GM19238 (cell line): ENCODE data around the gene SIK3.

ENCODE experiments used
- DNase-seq: peaks from one replicate; pipeline ENCODE4 v3.0.0; 2011; ENCODE audit warnings: low spot score; ENCODE audit not compliant: insufficient read length

Gene SIK3

DNA sequence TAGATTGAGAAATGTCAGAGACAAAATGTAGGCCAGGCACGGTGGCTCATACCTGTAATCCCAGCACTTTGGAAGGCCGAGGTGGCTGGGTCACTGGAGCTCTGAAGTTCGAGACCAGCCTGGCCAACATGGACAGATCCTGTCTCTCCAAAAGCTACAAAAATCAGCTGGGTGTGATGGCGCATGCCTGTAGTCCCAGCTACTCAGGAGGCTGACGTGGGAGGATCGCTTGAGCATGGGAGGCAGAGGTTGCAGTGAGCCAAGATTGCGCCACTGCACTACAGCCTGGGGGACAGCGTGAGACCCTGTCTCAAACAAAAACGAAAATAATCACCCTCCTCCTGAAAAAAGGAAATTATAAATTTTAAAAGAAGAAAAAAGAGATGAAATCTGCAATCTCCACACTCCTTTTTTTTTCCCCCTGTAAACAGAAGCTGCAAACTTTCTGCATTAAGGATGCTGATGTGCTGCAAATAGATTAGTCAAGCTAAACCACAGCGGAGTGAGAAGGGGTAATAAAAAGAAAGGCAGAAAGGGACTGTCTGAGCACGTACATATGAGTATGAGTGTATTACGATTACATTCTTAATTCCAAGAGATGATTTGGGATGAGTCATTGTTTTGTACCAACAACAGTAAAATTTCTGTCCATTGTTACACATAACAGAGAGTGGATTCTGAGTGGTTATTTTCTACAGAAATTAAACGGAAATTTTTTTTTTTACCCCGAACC, 87.3 kb downstream of the SIK3 start:
- DNase-seq, result no peak

DNA sequence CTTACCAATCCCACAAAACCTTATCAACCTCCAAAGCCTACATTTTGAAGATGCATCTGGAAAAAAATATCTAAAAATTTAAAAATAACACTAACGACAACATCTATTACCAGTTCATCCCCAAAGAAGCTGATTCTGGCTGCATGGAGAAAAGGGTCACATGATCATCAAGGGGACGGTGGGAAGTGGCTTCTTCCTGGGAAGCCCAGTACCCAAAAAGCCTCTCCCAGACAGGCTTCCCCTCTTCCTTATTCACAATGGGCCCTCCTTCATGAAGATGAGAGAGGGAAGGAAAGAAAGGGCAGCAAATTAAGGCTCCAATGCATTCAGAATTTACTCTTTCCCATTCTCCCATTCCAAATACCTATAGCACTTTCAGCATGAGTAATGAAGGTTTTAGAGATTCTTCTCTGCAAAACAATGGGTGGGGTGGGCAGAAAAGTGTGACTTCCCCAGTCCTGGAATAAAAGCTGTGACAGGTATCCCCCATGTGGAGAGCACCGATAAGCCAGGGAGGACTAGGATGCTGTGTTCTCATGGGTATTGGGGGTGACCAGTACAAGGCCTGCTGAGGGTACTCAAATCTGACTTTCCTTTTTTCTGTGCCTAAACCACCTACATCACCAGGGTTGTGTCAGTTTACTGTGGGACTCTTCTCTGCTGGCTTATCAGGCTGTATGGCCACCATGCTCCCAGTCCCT, 88.2 kb downstream of the SIK3 start:
- no peak for DNase-seq

DNA sequence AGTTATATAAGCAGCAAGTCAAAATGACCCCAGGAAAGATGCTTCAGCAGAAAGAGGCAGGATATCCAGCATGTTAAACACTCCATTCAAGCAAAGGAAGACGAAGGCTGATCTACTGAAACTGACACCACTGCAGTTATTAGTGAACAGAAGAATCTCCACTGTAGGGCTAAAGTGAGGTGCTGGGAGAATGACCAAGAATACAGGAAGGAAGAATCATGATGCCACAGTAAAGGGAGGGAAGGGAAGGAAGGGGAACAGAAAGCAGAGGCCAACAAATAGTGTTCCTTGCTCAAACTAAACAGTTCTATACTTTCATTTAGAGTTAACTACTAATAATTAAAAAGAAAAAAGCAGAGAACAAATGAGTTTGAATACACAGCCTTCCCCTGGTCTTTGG, 92.5 kb downstream of the SIK3 start:
- no peak for DNase-seq

DNA sequence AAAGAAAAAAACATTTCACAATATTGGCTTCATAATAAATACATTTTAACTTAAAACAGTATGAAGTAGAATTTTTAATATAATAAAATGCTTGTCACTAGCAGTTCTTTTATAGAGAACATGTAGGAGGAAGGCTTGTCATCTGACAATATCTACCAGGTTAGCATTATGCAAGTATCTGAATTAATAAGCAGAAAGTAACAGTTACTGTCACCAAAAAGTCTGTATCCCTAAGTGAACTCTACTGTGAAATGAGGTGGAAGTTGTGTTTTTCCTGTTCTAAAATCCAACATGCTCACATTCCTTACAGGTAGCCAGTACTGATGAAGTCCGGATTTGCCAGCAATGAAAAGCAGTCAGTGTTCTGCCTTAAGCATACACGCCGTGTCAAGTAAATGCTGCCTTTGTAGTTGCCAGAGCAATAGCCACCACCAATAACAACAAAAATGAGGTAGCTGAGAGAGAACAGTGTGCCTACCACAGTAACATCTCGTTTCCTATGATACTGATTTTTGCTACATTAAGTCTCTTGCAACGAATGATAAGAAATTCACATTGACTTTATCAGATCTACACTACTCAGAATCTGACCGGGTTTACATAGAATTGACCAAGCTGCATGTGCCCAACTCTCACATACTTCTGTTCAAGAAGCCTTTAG, 95.5 kb downstream of the SIK3 start:
- DNase-seq, result no peak

DNA sequence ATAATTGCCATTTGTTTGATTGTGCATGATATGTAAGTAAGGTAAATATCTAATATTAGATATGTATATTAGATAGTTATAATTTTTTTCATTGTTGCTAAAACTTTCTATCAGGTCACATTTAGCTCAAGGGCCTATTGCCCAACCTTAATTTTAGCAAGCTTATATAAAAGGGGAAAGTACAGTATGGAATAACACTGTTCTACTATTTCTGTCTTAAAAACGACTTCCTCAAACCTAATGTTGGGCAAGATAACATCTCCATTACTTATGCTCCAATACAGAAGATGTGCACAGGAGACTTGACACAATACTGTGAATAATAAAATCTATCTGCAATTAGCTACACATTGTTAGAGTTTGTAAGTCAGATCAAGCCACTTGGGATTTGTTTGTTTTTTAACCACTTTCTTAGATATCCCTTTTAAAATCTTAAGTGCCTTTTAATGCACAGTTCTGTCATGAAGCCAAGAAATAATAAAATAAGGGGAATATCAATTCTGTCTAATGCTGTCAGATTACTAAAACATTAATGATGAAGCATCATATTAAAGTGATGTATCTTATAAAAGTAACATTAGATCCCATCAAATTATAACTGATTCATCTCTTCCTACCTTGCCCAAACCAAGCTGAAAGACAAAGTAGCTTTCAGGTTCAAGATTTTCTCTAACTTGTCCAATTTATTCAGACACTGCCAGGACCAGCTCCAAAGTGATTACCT, 98.1 kb downstream of the SIK3 start:
- no peak for DNase-seq

DNA sequence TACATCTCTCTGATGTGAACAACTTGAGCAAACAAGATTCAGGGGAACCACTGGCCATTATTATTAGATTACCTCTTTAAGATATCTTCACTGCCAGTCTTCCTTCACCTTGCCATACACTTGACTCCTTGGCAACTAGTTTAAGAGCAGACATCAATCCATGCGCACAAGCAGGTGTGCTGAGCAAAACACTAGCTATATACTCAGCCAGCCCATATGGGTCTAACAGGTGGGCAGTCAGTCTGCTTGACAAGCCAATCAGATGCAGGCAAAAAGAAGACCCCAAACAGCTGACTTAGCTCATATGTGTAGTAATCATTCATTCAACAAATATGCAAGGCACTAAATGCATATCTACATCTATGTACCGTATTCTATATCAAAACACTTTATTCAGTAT, 101.2 kb downstream of the SIK3 start:
- no peak for DNase-seq

DNA sequence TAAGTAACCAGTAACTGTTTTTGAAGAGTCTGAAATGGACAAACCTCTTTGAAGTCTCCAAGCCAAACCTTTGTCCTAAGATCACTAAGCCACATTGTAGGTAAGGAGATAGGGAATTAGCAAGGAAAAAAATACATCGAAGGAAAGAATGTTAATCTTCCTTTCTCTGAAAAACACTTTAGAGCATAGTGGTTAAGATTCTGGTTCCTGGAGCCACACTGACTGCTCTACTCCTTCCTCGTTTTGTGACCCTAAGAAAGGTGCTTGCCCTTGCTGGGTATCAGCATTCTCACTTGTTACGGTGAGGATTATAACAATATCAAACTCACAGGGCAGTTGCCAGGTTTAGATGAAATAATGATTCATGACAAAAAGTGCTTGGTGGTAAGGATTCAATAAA, 104.0 kb downstream of the SIK3 start:
- DNase-seq, result no peak

DNA sequence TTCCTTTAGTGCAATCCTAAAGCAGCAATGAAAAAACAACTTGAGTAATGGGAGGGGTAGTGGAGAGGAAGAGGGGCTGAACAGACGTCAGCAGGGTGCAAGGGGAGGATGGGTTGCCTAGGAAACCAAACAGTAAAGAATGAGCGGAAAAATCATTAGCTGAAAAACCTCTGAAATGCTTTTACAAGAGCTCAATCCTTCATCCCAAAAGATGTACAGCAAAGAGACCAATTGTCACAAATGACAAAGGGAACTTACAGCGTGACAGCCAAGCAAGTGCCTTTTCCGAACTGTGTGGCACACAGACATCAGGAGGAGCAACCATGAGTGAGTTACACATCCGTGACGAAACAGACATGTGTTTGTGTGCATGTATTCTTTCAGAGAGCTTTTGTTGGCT, 104.6 kb downstream of the SIK3 start:
- no peak for DNase-seq

DNA sequence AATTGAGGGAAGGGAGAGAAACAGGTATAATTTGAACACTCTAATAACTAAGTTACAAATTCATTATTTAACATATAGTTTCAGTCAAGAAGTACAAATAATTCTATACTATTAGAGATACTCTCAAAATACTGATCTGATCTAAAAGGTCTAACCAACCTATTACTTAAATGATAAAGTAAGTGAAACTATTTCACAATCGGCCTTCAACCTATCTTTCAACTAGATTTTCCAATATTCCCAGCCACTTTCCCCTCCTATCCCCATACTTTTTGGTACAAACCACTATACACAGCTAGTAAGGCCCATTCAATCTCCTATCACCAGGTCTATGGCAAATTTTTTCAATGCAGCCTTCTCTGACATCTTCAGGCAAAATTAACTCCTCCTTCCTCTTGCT, 106.7 kb downstream of the SIK3 start:
- DNase-seq, result no peak

DNA sequence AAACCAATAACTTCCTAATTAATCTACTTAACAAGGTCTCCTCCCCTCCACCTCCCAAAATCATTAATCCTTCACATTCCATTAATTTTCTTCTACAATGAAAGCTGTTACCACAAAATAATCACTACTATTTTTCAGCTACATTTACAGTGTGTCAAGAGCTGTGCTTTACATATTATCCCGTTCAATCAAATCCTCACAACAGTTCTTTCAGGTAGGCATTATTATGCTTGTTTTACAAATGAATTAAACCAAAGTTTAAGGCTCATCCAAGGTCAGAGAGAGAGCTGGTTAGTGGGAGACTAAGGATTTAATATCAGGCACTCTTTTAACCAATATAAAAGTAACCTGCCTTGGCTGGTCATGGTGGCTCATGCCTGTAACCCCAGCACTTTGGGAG, 107.4 kb downstream of the SIK3 start:
- DNase-seq, result no peak

DNA sequence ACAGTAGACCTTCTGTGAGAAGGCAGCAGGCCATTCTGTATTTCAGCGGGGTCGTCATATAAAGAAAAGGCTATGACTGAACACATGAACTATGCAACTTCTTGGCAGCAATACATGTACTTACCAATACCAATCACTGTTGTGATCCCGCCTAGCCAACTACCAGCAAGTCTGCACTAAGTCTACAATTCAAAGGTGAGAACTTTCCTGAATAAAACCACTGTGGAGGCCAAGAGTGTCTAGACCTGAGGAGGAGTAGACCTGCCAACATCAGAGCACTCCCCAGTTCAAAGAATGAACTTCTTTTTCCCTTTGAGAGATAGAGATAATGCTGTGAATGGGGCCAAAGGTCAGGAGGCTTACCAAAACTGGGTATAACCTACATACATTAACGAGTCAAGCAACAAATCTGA, 108.2 kb downstream of the SIK3 start:
- no peak for DNase-seq

DNA sequence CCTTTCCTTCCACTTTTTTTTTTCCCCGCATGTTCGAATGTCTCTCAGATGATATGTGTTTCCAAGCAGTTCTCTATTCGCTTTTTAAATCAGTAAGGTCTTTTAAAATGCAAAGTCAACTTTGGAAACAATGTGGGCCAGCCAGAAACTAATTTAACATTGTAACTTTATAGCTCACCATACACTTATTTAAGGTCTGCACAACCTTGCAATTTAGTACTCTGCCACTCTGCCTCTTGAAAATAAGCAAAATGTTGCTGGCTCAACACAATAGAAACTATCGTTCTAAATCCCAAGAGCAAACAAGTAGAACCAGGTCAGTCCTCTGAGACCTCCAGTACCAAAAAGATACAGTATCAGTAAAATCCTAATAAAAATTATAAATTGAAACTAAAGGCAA, 109.0 kb downstream of the SIK3 start:
- DNase-seq, result no peak

DNA sequence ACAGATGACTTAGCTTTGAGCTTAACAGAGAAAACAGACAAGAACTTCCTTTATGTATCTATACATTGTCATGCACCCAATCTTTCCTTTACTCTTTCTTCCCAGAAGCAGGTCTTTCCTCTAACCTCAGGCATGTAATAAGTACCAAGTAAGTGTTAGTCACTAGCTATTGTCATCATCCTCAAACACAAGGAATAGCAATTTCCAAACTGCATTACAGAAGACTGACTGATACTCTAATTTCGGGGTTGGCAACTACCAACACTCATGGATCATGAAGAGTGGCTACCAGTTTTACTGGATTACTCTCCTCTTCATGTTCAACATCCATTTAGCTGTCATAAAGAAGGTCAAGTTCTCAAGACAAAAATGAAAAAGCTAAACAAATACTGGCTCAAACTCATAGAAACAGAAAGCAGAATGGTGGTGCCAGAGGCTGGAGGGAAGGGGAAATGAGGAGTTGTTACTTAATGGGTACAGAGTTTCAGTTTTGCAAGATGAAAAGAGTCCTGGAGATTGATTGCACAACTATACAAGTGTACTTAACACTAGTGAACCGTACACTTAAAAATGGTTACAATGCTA, 111.6 kb downstream of the SIK3 start:
- no peak for DNase-seq

DNA sequence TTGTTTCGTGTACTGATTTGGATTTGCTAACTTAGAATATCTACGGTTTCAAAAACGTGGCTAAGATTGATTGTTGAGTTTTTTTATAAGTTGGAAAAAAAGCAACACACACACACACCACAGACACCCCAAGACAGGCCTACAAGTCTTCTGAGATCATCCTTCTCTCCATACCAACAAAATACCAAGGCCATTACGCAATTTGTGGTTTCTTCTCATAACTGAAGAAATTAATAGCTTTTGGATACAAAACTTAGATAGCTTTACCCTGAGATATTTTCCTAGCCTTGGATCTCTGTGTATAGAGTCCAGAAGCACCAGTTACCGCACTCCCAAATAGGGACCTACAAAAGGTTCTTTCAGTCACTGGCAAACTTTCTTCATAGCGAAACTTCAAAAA, 113.6 kb downstream of the SIK3 start:
- DNase-seq, result no peak

DNA sequence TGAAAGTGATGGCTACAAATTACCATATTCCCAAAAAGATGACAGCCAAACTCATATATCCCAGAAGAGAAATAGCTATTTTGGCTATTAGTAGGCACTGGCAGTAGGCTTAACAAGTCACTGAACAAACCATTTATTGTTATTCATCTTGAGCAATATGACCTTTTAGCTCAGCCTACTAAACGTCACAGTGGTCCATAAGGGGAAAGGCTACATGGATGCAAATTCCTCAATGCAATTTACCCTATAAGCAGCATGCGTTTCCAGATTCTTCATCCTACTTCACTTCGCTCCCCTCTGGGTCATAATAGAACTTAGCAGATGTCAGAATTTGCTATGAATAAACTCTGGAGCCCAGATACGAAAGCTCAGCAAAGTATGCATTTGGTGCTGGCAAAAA, 114.0 kb downstream of the SIK3 start:
- no peak for DNase-seq

DNA sequence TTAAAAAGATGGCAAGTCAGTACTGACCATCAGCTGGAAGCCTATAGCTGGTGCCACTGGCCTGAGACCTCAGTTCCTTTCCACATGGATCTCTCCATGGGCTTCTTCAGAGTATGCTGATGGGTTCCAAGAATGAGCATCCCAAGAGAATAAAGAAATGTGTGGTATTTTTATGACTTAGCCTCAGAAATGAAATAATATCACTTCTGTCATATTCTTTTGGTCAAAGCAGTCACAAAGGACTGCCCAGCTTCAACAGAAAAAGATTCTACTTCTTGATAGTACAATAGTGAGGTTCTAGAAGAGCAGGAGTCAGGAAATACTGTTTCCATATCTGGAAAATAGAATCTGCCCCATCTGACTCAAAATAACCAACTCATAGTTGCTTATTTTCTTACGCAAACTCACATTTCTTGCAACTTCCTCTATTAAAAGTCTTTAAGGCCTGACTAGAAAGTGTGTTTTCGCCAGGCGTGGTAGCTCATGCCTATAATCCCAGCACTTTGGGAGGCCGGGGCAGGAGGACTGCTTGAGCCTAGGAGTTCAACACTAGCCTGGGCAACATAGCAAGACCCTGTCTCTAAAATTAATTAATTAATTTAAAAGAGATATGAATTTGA, 116.9 kb downstream of the SIK3 start:
- DNase-seq, result no peak

DNA sequence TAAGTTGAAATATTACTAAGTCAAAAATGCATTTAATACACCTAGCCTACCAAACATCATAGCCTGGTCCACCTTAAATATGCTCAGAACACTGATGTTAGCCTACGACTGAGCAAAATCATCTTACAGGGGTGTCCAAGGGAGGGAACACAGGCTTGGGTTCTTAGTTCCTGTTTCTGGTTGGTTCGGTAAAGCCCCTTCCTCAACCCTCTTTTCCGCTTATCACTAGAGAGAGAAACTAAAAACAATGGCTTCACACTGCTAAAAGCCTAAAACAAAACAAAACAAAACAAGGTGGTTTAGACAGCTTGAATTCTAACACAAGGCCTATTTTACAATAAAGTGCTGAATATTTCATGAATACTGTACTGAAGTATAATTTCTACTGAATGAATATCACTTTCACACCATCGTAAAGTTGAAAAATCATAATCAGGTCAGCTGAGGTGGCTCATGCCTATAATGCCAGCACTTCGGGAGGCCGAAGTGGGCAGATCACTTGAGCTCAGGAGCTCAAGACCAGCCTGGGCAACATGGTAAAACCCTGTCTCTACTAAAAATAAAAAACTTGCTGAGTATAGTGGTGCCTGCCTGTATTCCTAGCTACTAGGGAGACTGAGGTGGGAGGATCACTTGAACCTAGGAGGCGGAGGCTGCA, 118.0 kb downstream of the SIK3 start:
- DNase-seq, result peak; percentile 29

DNA sequence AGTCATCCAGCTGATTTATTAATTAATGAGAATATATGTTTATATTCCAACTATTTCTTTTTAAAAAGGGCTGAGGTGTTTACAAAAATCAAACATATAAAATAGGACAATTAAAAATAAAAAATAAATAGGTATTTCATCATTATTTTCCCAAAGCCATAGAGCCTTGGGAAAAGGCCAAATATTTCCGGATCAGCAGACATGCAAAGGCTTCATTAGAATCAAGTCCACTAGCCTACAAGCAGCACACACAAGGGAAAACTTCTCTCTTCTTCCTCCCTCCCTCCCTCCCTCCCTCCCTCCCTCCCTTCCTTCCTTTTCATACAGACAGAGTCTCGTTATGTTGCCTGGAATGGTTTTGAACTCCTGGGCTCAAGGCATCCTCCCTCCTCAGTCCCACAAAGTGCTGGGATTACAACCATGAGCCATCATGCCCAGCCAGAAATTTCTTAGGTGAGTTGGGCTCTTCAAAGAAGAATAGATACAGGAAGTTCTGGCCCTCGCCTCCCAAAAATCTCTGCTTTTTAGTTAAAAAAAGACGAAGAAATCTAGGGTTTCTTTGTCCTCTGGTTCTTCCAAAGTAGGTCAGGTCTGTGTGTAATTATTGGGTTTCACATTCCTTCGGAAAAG, 121.2 kb downstream of the SIK3 start:
- DNase-seq, result no peak

DNA sequence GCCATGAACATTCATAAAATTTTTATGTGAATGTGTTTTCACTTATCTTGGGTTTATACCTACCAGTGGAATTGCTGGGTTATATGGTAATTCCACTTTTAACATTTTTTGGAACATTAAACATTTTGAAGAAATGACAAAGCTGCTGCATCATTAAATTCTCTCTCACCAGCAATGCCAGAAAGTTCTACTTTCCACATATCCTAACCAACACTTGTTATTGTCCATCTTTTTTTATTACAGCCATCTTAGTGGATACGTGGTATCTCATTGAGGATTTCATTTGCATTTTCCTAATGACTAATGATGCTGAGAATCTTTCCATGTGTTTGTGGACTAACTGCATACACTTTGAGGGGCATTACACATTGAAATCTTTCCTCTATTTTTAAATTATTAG, 122.6 kb downstream of the SIK3 start:
- no peak for DNase-seq

DNA sequence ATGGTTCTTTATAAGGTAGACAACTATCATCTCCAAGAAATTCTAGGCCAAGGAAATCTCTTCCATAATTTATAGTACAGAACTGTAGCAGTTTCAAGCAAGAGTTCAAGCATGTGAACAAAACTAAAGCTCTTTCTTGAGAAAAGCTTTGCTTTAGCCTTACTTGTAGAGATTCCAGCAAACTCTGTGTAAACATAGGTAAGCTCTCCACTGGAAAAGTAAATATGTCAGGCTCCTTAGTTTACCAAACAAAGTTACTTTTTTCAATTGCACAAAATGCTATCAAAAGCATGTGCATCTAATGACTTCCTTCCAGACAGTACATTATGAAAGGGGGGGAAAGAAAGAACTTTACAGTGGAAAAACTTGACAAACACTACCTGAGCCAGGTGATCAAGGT, 125.0 kb downstream of the SIK3 start:
- no peak for DNase-seq
